ENCODE results near the gene AQP6. TPM values are rescaled to one million over a fixed set of nuclear protein-coding genes. Genes with fewer than 3 reads are reported as not detected.

AQP6 gene
- total RNA-seq, 1 experiment from 2014 or later, result not detected

GRCh38 chr12:49962861-49963765 lies 9.6 kb upstream of the AQP6 start:
- Histone ChIP-seq H3K9me3 (no peaks in the 10 kb centered on the region), H3K27me3 (no peaks in the 10 kb centered on the region)
- peak; percentile 92 for DNase-seq

GRCh38 chr12:49963976-49964815 lies 8.6 kb upstream of the AQP6 start:
- no peak overlapping the region for H3K4me3 ChIP-seq
- H3K27me3 ChIP-seq, result no peaks in the 10 kb centered on the region
- H3K9me3 ChIP-seq, result no peaks in the 10 kb centered on the region
- DNase-seq, result no peak
- H3K36me3 ChIP-seq, result no peaks in the 10 kb centered on the region

More at GRCh38 chr12:49962861-49963765, 9.6 kb upstream of the AQP6 start:
- Histone ChIP-seq H3K36me3 (no peaks in the 10 kb centered on the region), H3K4me3 (no peak overlapping the region)

GRCh38 chr12:49964849-49965624 lies 7.7 kb upstream of the AQP6 start:
- no peaks in the 10 kb centered on the region for H3K27me3 ChIP-seq
- no peak for DNase-seq

GRCh38 chr12:49965836-49966235 lies 6.9 kb upstream of the AQP6 start:
- H3K4me3 ChIP-seq, result no peak overlapping the region
- no peak for DNase-seq
- no peaks in the 10 kb centered on the region for H3K9me3 ChIP-seq
- no peaks in the 10 kb centered on the region for H3K36me3 ChIP-seq
- no peaks in the 10 kb centered on the region for H3K27me3 ChIP-seq

More at GRCh38 chr12:49964849-49965624, 7.7 kb upstream of the AQP6 start:
- H3K36me3 ChIP-seq, result no peaks in the 10 kb centered on the region
- H3K9me3 ChIP-seq, result no peaks in the 10 kb centered on the region
- no peak overlapping the region for H3K4me3 ChIP-seq

- Histone ChIP-seq H3K36me3 (no peaks in the 10 kb centered on the region), H3K9me3 (no peaks in the 10 kb centered on the region), H3K4me3 (no peak overlapping the region), H3K27me3 (no peaks in the 10 kb centered on the region)
- DNase-seq, result no peak
Observed at GRCh38 chr12:49966511-49967041, 6.2 kb upstream of the AQP6 start.

GRCh38 chr12:49967042-49967776 lies 5.5 kb upstream of the AQP6 start:
- peak; percentile 70 for DNase-seq
- H3K27me3 ChIP-seq, result no peaks in the 10 kb centered on the region
- H3K36me3 ChIP-seq, result no peaks in the 10 kb centered on the region
- peak overlapping the region; percentile 20 for H3K4me3 ChIP-seq
- no peaks in the 10 kb centered on the region for H3K9me3 ChIP-seq

GRCh38 chr12:49967777-49968250 lies 4.9 kb upstream of the AQP6 start:
- no peaks in the 10 kb centered on the region for H3K27me3 ChIP-seq
- no peak for DNase-seq
- H3K4me3 ChIP-seq, result no peak overlapping the region
- H3K9me3 ChIP-seq, result no peaks in the 10 kb centered on the region
- H3K36me3 ChIP-seq, result no peaks in the 10 kb centered on the region

- H3K27me3 ChIP-seq, result no peaks in the 10 kb centered on the region
- no peak overlapping the region for H3K4me3 ChIP-seq
- no peaks in the 10 kb centered on the region for H3K9me3 ChIP-seq
- DNase-seq, result no peak
- no peaks in the 10 kb centered on the region for H3K36me3 ChIP-seq
Observed at GRCh38 chr12:49968471-49968870, 4.3 kb upstream of the AQP6 start.

GRCh38 chr12:49969027-49969426 lies 3.7 kb upstream of the AQP6 start:
- H3K9me3 ChIP-seq, result no peaks in the 10 kb centered on the region
- no peaks in the 10 kb centered on the region for H3K27me3 ChIP-seq
- H3K4me3 ChIP-seq, result no peak overlapping the region
- no peak for DNase-seq
- H3K36me3 ChIP-seq, result no peaks in the 10 kb centered on the region

GRCh38 chr12:49969651-49970429 lies 2.9 kb upstream of the AQP6 start:
- no peaks in the 10 kb centered on the region for H3K27me3 ChIP-seq
- no peaks in the 10 kb centered on the region for H3K9me3 ChIP-seq
- no peak overlapping the region for H3K4me3 ChIP-seq
- DNase-seq, result no peak
- H3K36me3 ChIP-seq, result no peaks in the 10 kb centered on the region

- H3K9me3 ChIP-seq, result no peaks in the 10 kb centered on the region
- DNase-seq, result no peak
- H3K27me3 ChIP-seq, result no peaks in the 10 kb centered on the region
- no peaks in the 10 kb centered on the region for H3K36me3 ChIP-seq
- no peak overlapping the region for H3K4me3 ChIP-seq
Observed at GRCh38 chr12:49970658-49971057, 2.1 kb upstream of the AQP6 start.

- no peak for DNase-seq
- no peak overlapping the region for H3K4me3 ChIP-seq
- H3K36me3 ChIP-seq, result no peaks in the 10 kb centered on the region
- no peaks in the 10 kb centered on the region for H3K27me3 ChIP-seq
- H3K9me3 ChIP-seq, result no peaks in the 10 kb centered on the region
Observed at GRCh38 chr12:49971141-49971540, 1.6 kb upstream of the AQP6 start.

- Histone ChIP-seq H3K36me3 (no peaks in the 10 kb centered on the region), H3K27me3 (no peaks in the 10 kb centered on the region), H3K9me3 (no peaks in the 10 kb centered on the region), H3K4me3 (no peak overlapping the region)
- DNase-seq, result no peak
Observed at GRCh38 chr12:49972129-49972528, 618 bp upstream of the AQP6 start.

- no peaks in the 10 kb centered on the region for H3K9me3 ChIP-seq
- no peaks in the 10 kb centered on the region for H3K27me3 ChIP-seq
- H3K36me3 ChIP-seq, result no peaks in the 10 kb centered on the region
- H3K4me3 ChIP-seq, result no peak overlapping the region
- no peak for DNase-seq
Observed at GRCh38 chr12:49973361-49973830, 649 bp downstream of the AQP6 start.

- no peaks in the 10 kb centered on the region for H3K27me3 ChIP-seq
- H3K4me3 ChIP-seq, result no peak overlapping the region
- H3K9me3 ChIP-seq, result no peaks in the 10 kb centered on the region
- no peak for DNase-seq
- no peaks in the 10 kb centered on the region for H3K36me3 ChIP-seq
Observed at GRCh38 chr12:49974231-49974675, 1.5 kb downstream of the AQP6 start.

Measured in MG63 (cell line).